Ovary (tissue), 3 donors: ENCODE results near the gene HAND2.

Experiments used
- CTCF ChIP-seq, 3 donors: fragments of 450-650 bp in 2 of 3; fragments of 200-600 bp in 1 of 3; IDR thresholded peaks; one replicate each; pipeline versions ENCODE4 v1.5.1 to v1.8.0; 2016 to 2022; ENCODE audit warnings: antibody characterized with exemption in 3 of 3, mild to moderate bottlenecking in 1 of 3
- EP300 ChIP-seq: sonication (generic); formaldehyde crosslinking; IDR thresholded peaks from one replicate; pipeline ENCODE4 v1.6.1; 2017; ENCODE audit warnings: antibody characterized with exemption
- POLR2A ChIP-seq: fragments of 450-650 bp; IDR thresholded peaks from one replicate; pipeline ENCODE4 v1.6.1; 2017; ENCODE audit warnings: antibody characterized with exemption, mild to moderate bottlenecking, moderate library complexity
- donor health status: DM: no; HTN: no; CAD: no.

GRCh38 chr4:173532725-173533511 is 2.9 kb upstream of the HAND2 start:
- TF ChIP-seq CTCF (IDR thresholded peaks at IDR 0.05) = no peak
- no peak for TF ChIP-seq POLR2A
- TF ChIP-seq EP300 = no peak
